ENCODE measurements around the gene C3orf18.

Gene C3orf18

DNA sequence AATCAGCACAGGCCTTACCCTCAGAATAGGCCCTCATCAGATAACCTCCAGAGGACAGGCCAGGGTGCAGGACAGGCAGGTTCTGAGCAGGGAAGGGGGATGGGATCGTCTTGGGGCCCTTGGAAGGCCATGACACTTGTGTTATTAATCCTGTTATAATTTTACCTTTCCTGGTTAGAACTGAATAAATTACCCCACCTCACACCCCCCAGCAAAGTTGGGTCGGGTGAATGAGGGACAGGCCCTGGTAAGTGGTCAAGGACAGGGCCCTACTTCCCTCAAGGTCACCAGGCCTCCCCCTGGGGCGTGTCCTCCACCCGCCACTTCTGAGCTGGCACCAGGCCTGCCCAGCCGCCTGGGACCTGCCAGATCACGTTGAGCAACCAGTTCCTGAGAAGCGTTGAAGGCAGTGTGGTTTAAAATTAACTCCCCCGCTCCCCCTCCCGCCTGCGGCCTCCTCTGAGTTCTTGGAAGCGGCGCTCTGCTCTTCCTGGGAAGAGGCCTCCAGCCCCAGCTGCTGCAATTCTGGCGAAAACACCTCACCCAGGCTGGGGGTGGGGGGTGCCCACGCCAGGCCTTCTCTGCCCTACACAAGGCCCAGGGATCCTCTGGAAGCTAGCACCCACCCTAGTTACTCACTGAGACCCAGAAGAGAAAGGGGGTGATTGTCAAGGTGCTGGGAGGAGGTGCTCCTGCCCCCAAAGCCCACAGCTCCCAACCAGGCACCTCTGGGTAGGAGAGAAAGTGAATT lies 33.5 kb upstream of the C3orf18 start:
- no peak for DNase-seq (ENCODE audit: extremely low spot score)
- TF ChIP-seq SP1 (IDR thresholded peaks at IDR 0.05) (no peak), NFRKB (IDR thresholded peaks at IDR 0.05) (no peak), ARNT (IDR thresholded peaks at IDR 0.05) (no peak), FOXM1 (IDR thresholded peaks at IDR 0.05; ENCODE audit: borderline replicate concordance) (no peak), L3MBTL2 (conservative IDR thresholded peaks at IDR 0.05) (no peak), SUZ12 (IDR thresholded peaks at IDR 0.05) (no peak), HDGF (IDR thresholded peaks at IDR 0.05; ENCODE audit: borderline replicate concordance) (no peak), ELF4 (IDR thresholded peaks at IDR 0.05) (no peak), CTBP1 (IDR thresholded peaks at IDR 0.05; ENCODE audit: borderline replicate concordance) (no peak), LEF1 (IDR thresholded peaks at IDR 0.05; ENCODE audit: borderline replicate concordance) (no peak), FOXK2 (IDR thresholded peaks at IDR 0.05) (no peak), TARDBP (IDR thresholded peaks at IDR 0.05) (no peak)
- TF ChIP-seq, protein P1, sequence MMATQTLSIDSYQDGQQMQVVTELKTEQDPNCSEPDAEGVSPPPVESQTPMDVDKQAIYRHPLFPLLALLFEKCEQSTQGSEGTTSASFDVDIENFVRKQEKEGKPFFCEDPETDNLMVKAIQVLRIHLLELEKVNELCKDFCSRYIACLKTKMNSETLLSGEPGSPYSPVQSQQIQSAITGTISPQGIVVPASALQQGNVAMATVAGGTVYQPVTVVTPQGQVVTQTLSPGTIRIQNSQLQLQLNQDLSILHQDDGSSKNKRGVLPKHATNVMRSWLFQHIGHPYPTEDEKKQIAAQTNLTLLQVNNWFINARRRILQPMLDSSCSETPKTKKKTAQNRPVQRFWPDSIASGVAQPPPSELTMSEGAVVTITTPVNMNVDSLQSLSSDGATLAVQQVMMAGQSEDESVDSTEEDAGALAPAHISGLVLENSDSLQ (IDR thresholded peaks at IDR 0.05), result no peak
- CTCF ChIA-PET, result interaction anchor here (0.6 to 2.1 kb wide), 3 partner anchors 30 to 138 kb away, joined by 3 to 8 read pairs (median 5); no protein-coding TSS in a partner anchor
- POLR2A ChIA-PET, result interaction anchor here (1.6 kb wide), 1 partner anchor 264 kb away, joined by 4 read pairs; no protein-coding TSS in a partner anchor

DNA sequence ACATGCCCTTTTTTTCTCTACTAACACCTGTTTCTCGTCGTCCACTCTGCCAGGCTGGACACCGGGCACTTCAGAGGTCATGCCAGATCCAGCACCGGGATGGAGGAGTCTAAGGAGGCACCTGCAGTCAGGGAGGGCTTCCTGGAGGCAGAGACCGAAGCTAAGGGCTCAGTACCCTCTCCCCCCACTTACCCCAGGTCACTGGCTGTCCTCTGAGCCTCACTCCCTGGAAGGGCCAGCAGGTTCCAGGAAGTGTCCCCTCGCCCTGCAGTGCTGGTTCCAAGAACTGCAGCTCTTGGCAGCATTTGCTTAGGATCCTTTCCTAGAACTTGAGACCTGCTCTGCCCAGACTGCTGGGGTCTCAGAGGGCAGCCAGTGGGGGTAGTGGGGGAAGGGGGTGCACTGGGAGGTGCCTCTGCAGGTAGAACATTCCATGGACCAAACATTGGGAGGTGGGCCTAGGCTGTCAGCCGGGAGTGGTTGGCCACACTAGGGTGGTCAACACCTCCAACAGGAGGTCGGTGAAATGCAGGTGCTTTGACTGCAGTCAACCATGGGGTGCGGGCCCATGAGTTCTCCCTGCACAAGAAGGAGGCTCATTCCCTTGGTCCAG lies 32.7 kb upstream of the C3orf18 start:
- TF ChIP-seq TARDBP (IDR thresholded peaks at IDR 0.05) (no peak), NFRKB (IDR thresholded peaks at IDR 0.05) (no peak), FOXK2 (IDR thresholded peaks at IDR 0.05) (no peak), HDGF (IDR thresholded peaks at IDR 0.05; ENCODE audit: borderline replicate concordance) (no peak), SUZ12 (IDR thresholded peaks at IDR 0.05) (no peak), ZNF384 (IDR thresholded peaks at IDR 0.05) (no peak), SP1 (IDR thresholded peaks at IDR 0.05) (no peak), BHLHE40 (IDR thresholded peaks at IDR 0.05; ENCODE audit: borderline replicate concordance) (no peak), CTBP1 (IDR thresholded peaks at IDR 0.05; ENCODE audit: borderline replicate concordance) (no peak), LEF1 (IDR thresholded peaks at IDR 0.05; ENCODE audit: borderline replicate concordance) (no peak), FOXA1 (IDR thresholded peaks at IDR 0.05) (no peak), ARNT (IDR thresholded peaks at IDR 0.05) (no peak)
- TF ChIP-seq, protein P1 (IDR thresholded peaks at IDR 0.05), result no peak
- POLR2A ChIA-PET, result interaction anchor here (1.6 kb wide), 1 partner anchor 263 kb away, joined by 4 read pairs; no protein-coding TSS in a partner anchor
- DNase-seq (ENCODE audit: extremely low spot score), result no peak
- CTCF ChIA-PET, result interaction anchor here (2.1 kb wide), 1 partner anchor 29 kb away, joined by 8 read pairs; no protein-coding TSS in a partner anchor

DNA sequence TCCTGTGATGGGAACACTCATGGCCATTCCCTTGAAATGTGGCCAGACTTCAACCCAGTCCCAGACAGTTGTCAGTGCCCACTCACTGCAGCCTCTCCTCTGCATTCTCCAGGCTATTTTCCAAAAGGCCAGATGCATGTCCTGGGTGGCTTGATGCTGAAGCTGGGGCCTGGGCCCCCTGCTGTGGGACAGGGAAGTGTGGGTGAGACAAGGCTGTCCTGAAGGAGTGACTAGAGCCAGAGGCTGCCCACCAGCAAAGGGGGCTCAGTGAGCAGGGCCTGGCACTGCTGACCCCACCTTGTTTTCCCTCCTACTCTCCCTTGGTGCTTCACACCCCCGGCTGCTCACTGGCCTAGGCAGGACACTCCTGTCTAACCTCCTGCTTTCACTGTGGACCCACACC lies 32.2 kb upstream of the C3orf18 start:
- POLR2A ChIA-PET, result no interaction called here
- TF ChIP-seq SP1 (IDR thresholded peaks at IDR 0.05), result no peak
- TF ChIP-seq FOXA1 (IDR thresholded peaks at IDR 0.05), result no peak
- no peak for TF ChIP-seq LEF1 (IDR thresholded peaks at IDR 0.05; ENCODE audit: borderline replicate concordance)
- no peak for TF ChIP-seq BHLHE40 (IDR thresholded peaks at IDR 0.05; ENCODE audit: borderline replicate concordance)
- TF ChIP-seq CTBP1 (IDR thresholded peaks at IDR 0.05; ENCODE audit: borderline replicate concordance), result no peak
- no peak for TF ChIP-seq FOXK2 (IDR thresholded peaks at IDR 0.05)
- TF ChIP-seq FOXM1 (IDR thresholded peaks at IDR 0.05; ENCODE audit: borderline replicate concordance), result no peak
- TF ChIP-seq ELF4 (IDR thresholded peaks at IDR 0.05), result no peak
- no peak for TF ChIP-seq SUZ12 (IDR thresholded peaks at IDR 0.05)
- TF ChIP-seq, protein P1 (IDR thresholded peaks at IDR 0.05), result no peak
- no peak for TF ChIP-seq ZNF384 (IDR thresholded peaks at IDR 0.05)
- TF ChIP-seq HDGF (IDR thresholded peaks at IDR 0.05; ENCODE audit: borderline replicate concordance), result no peak
- no peak for TF ChIP-seq L3MBTL2 (conservative IDR thresholded peaks at IDR 0.05)
- no peak for DNase-seq (ENCODE audit: extremely low spot score)
- CTCF ChIA-PET, result no interaction called here

DNA sequence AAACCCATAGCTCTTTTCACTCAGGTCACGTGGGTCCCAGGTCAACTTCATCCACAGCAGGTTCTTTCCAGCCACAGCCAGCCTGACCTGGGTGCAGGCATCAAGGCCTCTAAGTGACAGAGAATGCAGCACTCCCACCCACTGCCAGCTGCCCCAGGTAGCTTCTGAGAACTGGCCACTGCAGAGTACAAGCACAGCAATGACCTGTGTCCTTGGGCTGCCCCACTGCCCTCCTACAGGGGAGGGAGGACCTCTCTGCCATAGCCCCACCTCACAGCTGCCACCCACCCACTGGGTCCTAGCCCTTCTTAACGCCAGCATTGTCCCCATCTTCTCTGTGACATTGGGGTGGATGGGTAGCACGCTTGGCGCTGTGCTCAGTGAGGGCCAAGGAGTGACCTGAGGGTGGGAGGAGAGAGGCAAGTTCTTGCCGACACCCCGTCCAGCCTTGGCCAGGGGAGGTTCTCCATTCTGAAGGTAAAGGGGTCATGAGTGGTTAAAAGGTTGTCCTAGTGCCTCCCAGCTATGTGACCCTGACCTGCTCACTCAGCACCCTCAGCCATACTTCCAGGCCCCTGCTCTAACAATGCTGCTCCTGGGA lies 31.7 kb upstream of the C3orf18 start:
- ChIA-PET CTCF (interaction anchor here (0.5 kb wide), 1 partner anchor 27 kb away, joined by 3 read pairs; no protein-coding TSS in a partner anchor), POLR2A (interaction anchor here (1.5 kb wide), 1 partner anchor 12 kb away, joined by 5 read pairs; no protein-coding TSS in a partner anchor)
- TF ChIP-seq HDGF (IDR thresholded peaks at IDR 0.05; ENCODE audit: borderline replicate concordance) (no peak), FOXA1 (IDR thresholded peaks at IDR 0.05) (no peak), TARDBP (IDR thresholded peaks at IDR 0.05) (no peak), ARNT (IDR thresholded peaks at IDR 0.05) (no peak)
- no peak for DNase-seq (ENCODE audit: extremely low spot score)

DNA sequence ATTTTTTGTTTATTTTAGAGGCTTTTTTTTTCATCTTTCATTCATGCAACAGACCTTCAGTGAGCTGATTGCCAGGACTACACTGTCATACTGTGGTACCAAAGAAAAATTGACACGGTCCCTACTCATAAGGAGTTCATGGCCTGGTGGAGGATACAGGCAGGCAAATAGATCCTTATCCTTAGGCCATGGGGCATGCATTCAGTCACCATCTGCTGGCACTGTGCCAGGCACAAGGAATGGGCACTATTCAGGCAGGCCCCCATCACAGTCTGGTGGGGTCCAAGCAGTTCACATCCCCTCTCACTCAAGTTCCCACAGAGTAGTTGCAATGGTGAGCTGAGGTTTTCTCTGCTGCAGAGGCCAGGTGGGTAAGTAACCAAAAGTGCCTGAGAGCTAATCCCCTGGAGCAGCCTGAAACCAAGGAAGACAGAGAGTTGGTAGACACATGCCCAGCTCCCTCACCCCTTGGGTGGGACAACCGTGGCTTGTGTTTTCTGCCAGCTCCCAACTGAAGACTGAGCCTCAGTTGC lies 26.8 kb upstream of the C3orf18 start:
- CTCF ChIA-PET, result no interaction called here
- DNase-seq (ENCODE audit: extremely low spot score), result no peak
- no peak for TF ChIP-seq SP1 (IDR thresholded peaks at IDR 0.05)
- TF ChIP-seq FOXM1 (IDR thresholded peaks at IDR 0.05; ENCODE audit: borderline replicate concordance), result no peak
- no peak for TF ChIP-seq LEF1 (IDR thresholded peaks at IDR 0.05; ENCODE audit: borderline replicate concordance)
- no peak for TF ChIP-seq BHLHE40 (IDR thresholded peaks at IDR 0.05; ENCODE audit: borderline replicate concordance)
- no peak for TF ChIP-seq ZNF384 (IDR thresholded peaks at IDR 0.05)
- no peak for TF ChIP-seq NFRKB (IDR thresholded peaks at IDR 0.05)
- TF ChIP-seq FOXK2 (IDR thresholded peaks at IDR 0.05), result no peak
- no peak for TF ChIP-seq FOXA1 (IDR thresholded peaks at IDR 0.05)
- no peak for TF ChIP-seq ELF4 (IDR thresholded peaks at IDR 0.05)
- TF ChIP-seq TARDBP (IDR thresholded peaks at IDR 0.05), result no peak
- POLR2A ChIA-PET, result no interaction called here
